GM12878 (cell line): Measurements from ENCODE around the gene LAP3. TPM values are rescaled to one million over a fixed set of nuclear protein-coding genes. Genes with fewer than 3 reads are reported as not detected.
A peak's percentile ranks its signal among the peaks of the same experiment; 100 is the strongest.

ENCODE experiments used
- BCL3 ChIP-seq: IDR thresholded peaks from 2 replicates; pipeline ENCODE4 v1.6.1; 2011; ENCODE audit warnings: borderline replicate concordance, low read depth, mild to moderate bottlenecking, moderate library complexity, low read length; ENCODE audit not compliant: insufficient read depth, poor library complexity, severe bottlenecking
- BHLHE40 ChIP-seq, 2 experiments: fragments of 450-650 bp in 1 of 2; IDR thresholded peaks; 2 replicates each; pipeline ENCODE4 v1.6.1; 2011 to 2017; ENCODE audit warnings: low read depth in 2 of 2, borderline replicate concordance in 1 of 2, improper control_type of control experiment in 1 of 2, low read length in 1 of 2, mild to moderate bottlenecking in 1 of 2
- CREM ChIP-seq: IDR thresholded peaks from 2 replicates; pipeline ENCODE4 v1.6.1; 2014; ENCODE audit warnings: antibody characterized with exemption, low read depth
- CTCF ChIP-seq, 3 experiments: IDR thresholded peaks in 2 of 3; conservative IDR thresholded peaks in 1 of 3; 2 replicates each; pipeline ENCODE4 v1.5.1; 2011; ENCODE audit warnings: low read depth in 3 of 3, low read length in 3 of 3, mild to moderate bottlenecking in 3 of 3, control low read depth in 2 of 3, moderate library complexity in 2 of 3, inconsistent platforms in 1 of 3, mixed read lengths in 1 of 3; ENCODE audit not compliant: control insufficient read depth in 2 of 3, insufficient read depth in 1 of 3; ENCODE audit errors: extremely low read depth in 1 of 3
- CUX1 ChIP-seq: IDR thresholded peaks from 2 replicates; pipeline ENCODE4 v1.6.1; 2012; ENCODE audit warnings: improper control_type of control experiment, low read depth, low read length; ENCODE audit not compliant: insufficient replicate concordance
- E2F4 ChIP-seq: IDR thresholded peaks from 2 replicates; pipeline ENCODE4 v1.6.1; 2012; ENCODE audit warnings: low read depth, low read length, improper control_type of control experiment
- EED ChIP-seq: sonication (generic); IDR thresholded peaks from 2 replicates; pipeline ENCODE4 v1.6.1; 2016; ENCODE audit warnings: antibody characterized with exemption, low read depth
- FOS ChIP-seq: IDR thresholded peaks from 3 replicates; pipeline ENCODE4 v1.6.1; 2011; ENCODE audit warnings: borderline replicate concordance; ENCODE audit not compliant: insufficient read length; ENCODE audit errors: extremely low read depth
- MLLT1 ChIP-seq: fragments of 450-650 bp; IDR thresholded peaks from 2 replicates; pipeline ENCODE4 v1.6.1; 2016; ENCODE audit warnings: mild to moderate bottlenecking
- NFYA ChIP-seq: IDR thresholded peaks from 2 replicates; pipeline ENCODE4 v1.6.1; 2011; ENCODE audit warnings: low read depth, mild to moderate bottlenecking, low read length, improper control_type of control experiment, borderline replicate concordance
- RAD51 ChIP-seq: fragments of 450-650 bp; IDR thresholded peaks from 2 replicates; pipeline ENCODE4 v1.6.1; 2016; ENCODE audit warnings: moderate library complexity, mild to moderate bottlenecking, inconsistent platforms
- RBBP5 ChIP-seq: fragments of 200-600 bp; sonication (generic); conservative IDR thresholded peaks from 2 replicates; pipeline ENCODE4 v1.6.1; 2016
- USF1 ChIP-seq: IDR thresholded peaks from 2 replicates; pipeline ENCODE4 v1.6.1; 2011; ENCODE audit warnings: borderline replicate concordance, low read depth, mild to moderate bottlenecking, moderate library complexity, mixed read lengths, low read length; ENCODE audit not compliant: insufficient read depth; ENCODE audit errors: extremely low read length
- YBX1 ChIP-seq: fragments of 450-650 bp; IDR thresholded peaks from 2 replicates; pipeline ENCODE4 v1.6.1; 2016; ENCODE audit warnings: antibody characterized with exemption
- YY1 ChIP-seq: IDR thresholded peaks from 2 replicates; pipeline ENCODE4 v1.6.1; 2011; ENCODE audit warnings: low read depth, mild to moderate bottlenecking, low read length
- polyA plus RNA-seq, 11 experiments: library from polyadenylated mRNA; depleted of rRNA in 4 of 11; unstranded in 6 of 11; stranded (reverse) in 5 of 11; fragments of >200 nt; fragmentation: Nextera tagmentation in 4 of 11; fragmentation: Illumina TruSeq in 1 of 11; extraction: Ambion mirVana in 4 of 11; extraction: Trizol in 1 of 11; gene quantifications; 1 replicate in 1 of 11; 2 replicates in 10 of 11; pipeline versions ENCODE4 v1.2.1 to v1.2.3, GENCODE V29; 2011 to 2016; ENCODE audit warnings: inconsistent platforms in 2 of 11, missing spikeins in 2 of 11, low read depth in 1 of 11
- total RNA-seq, 4 experiments: library from RNA; depleted of rRNA in 3 of 4; stranded (reverse); fragments of >200 nt in 3 of 4; fragmentation: Illumina TruSeq in 1 of 4; extraction: Trizol in 1 of 4; gene quantifications; 2 replicates each; pipeline versions ENCODE4 v1.2.1 to v1.2.3, GENCODE V29; 2013 to 2021

LAP3 gene
- total and polyA plus RNA-seq, 10 of the 15 experiments (the other 5 are each of a cell fraction or from before 2014, with no cell fraction given), result 134 to 249 (median 204) TPM

GRCh38 chr4:17614416-17615299 lies 37.7 kb downstream of the LAP3 start, which contains the start of gene MED28 (continued):
- TF ChIP-seq FOS (peak; percentile 24), YY1 (peak; percentile 99), BHLHE40 (IDR thresholded peaks at IDR 0.05; ENCODE audit: borderline replicate concordance in 1 of 2, low read depth in 2 of 2, low read length in 1 of 2) (peak; percentile 98), MLLT1 (no peak), E2F4 (no peak), BCL3 (no peak), CUX1 (no peak), YBX1 (no peak), RAD51 (peak; percentile 100), CREM (no peak), CTCF (IDR thresholded peaks at IDR 0.05 in 2 of 3, conservative IDR thresholded peaks at IDR 0.05 in 1 of 3; ENCODE audit: control insufficient read depth in 2 of 3, extremely low read depth in 1 of 3, insufficient read depth in 1 of 3, low read depth in 3 of 3, low read length in 3 of 3) (0 out of 6 replicates have a peak, but pooled peaks of 1 of the 3 experiments have one; percentile 2), NFYA (no peak), RBBP5 (no peak), EED (no peak), USF1 (peak; percentile 94)
